Liver (tissue), 3 donors: ENCODE results near the gene DNHD1.
A peak's percentile ranks its signal among the peaks of the same experiment; 100 is the strongest.

ENCODE experiments used
- EGR1 ChIP-seq, 2 donors: IDR thresholded peaks; 2 replicates each; pipeline ENCODE4 v1.6.1; 2016 to 2018; ENCODE audit warnings: antibody characterized with exemption in 2 of 2, low read depth in 2 of 2
- FOXA1 ChIP-seq: IDR thresholded peaks from 2 replicates; pipeline ENCODE4 v1.6.1; 2016; ENCODE audit warnings: antibody characterized with exemption
- GABPA ChIP-seq, 2 donors: IDR thresholded peaks in 1 of 2; conservative IDR thresholded peaks in 1 of 2; 2 replicates each; pipeline ENCODE4 v1.6.1; 2016; ENCODE audit warnings: antibody characterized with exemption in 2 of 2, mild to moderate bottlenecking in 1 of 2, moderate library complexity in 1 of 2
- HNF4G ChIP-seq: IDR thresholded peaks from 2 replicates; pipeline ENCODE4 v1.6.1; 2016; ENCODE audit warnings: antibody characterized with exemption
- JUND ChIP-seq, 2 donors: IDR thresholded peaks; 2 replicates each; pipeline ENCODE4 v1.6.1; 2016; ENCODE audit warnings: antibody characterized with exemption in 2 of 2
- NR2F2 ChIP-seq: IDR thresholded peaks from 2 replicates; pipeline ENCODE4 v1.6.1; 2016; ENCODE audit warnings: antibody characterized with exemption
- RAD21 ChIP-seq, 2 donors: IDR thresholded peaks; 2 replicates each; pipeline ENCODE4 v1.6.1; 2016; ENCODE audit warnings: antibody characterized with exemption in 2 of 2, mild to moderate bottlenecking in 2 of 2
- SP1 ChIP-seq: IDR thresholded peaks from 2 replicates; pipeline ENCODE4 v1.6.1; 2018; ENCODE audit warnings: antibody characterized with exemption, mild to moderate bottlenecking
- TAF1 ChIP-seq: conservative IDR thresholded peaks from 2 replicates; pipeline ENCODE4 v1.6.1; 2016; ENCODE audit warnings: antibody characterized with exemption, mild to moderate bottlenecking
- YY1 ChIP-seq: IDR thresholded peaks from 2 replicates; pipeline ENCODE4 v1.6.1; 2016; ENCODE audit warnings: antibody characterized with exemption, mild to moderate bottlenecking
- TF ChIP-seq, protein P1 (sequence below): fragments of 150-350 bp; IDR thresholded peaks from 2 replicates; pipeline ENCODE4 v1.5.1; 2017; ENCODE audit warnings: improper control_type of control experiment, low read depth, low read length; ENCODE audit not compliant: missing input control
- TF ChIP-seq, protein P2 (sequence below): IDR thresholded peaks from 2 replicates; pipeline ENCODE4 v1.6.1; 2016; ENCODE audit warnings: antibody characterized with exemption
- TF ChIP-seq, protein P3 (sequence below): IDR thresholded peaks from 2 replicates; pipeline ENCODE4 v1.6.1; 2016; ENCODE audit warnings: antibody characterized with exemption, mild to moderate bottlenecking
- TF ChIP-seq, protein P4 (sequence below): IDR thresholded peaks from 2 replicates; pipeline ENCODE4 v1.6.1; 2016; ENCODE audit warnings: antibody characterized with exemption
- donor health status: healthy.
- donor health status: healthy.

DNA sequence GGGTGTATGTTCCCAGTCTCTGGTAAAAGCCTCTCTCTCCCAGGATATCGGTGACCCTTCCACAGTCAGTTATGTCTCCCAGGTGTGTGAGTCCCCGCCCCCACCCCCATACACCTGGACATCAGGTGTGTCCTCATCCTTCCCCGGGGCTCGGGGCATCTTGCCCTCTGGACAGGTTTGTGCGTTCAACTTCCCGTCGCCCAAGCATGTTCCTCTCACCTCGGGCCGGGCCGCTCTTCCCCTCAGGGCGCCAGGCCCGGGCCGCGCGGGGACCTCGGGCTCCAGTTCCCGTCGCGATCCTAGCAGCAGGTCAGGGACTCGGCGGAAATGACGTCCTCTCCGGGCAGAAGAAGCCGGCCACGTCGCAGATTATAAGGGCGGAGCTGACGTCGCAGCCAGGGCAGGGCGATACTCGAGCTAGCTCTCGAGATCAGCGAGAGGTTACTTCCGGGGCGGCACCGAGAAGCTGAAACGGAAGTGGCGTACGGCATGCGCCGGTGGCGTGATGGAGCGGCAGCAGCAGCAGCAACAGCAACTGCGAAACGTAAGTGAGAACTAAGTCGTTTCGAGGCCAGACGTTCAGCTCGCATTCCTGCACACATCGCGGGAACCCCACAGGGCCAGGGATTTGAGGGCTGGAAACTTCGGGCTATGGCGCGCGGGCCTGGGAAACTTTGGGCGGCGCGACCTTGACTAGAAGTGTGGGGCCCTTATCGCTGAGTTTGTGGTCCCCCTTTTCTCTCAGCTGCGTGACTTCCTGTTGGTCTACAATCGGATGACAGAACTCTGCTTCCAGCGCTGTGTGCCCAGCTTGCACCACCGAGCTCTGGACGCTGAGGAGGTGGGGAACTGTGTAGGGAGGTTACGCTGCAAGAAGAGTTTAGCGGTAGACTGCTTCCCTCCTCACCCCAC, 15.8 kb upstream of the DNHD1 start, which contains the start of the genes ARFIP2 and TIMM10B:
- TF ChIP-seq TAF1 (no peak), JUND (IDR thresholded peaks at IDR 0.05) (peak in 1 of 2 donors; percentile 57), YY1 (peak; percentile 74), SP1 (peak; percentile 81), RAD21 (IDR thresholded peaks at IDR 0.05) (no peak), EGR1 (IDR thresholded peaks at IDR 0.05; ENCODE audit: low read depth in 2 of 2) (no peak), FOXA1 (no peak), HNF4G (no peak), NR2F2 (peak; percentile 76), GABPA (IDR thresholded peaks at IDR 0.05 in 1 of 2, conservative IDR thresholded peaks at IDR 0.05 in 1 of 2) (peak; percentile 96 to 100)
- TF ChIP-seq, protein P1, sequence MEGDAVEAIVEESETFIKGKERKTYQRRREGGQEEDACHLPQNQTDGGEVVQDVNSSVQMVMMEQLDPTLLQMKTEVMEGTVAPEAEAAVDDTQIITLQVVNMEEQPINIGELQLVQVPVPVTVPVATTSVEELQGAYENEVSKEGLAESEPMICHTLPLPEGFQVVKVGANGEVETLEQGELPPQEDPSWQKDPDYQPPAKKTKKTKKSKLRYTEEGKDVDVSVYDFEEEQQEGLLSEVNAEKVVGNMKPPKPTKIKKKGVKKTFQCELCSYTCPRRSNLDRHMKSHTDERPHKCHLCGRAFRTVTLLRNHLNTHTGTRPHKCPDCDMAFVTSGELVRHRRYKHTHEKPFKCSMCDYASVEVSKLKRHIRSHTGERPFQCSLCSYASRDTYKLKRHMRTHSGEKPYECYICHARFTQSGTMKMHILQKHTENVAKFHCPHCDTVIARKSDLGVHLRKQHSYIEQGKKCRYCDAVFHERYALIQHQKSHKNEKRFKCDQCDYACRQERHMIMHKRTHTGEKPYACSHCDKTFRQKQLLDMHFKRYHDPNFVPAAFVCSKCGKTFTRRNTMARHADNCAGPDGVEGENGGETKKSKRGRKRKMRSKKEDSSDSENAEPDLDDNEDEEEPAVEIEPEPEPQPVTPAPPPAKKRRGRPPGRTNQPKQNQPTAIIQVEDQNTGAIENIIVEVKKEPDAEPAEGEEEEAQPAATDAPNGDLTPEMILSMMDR = no peak
- TF ChIP-seq, protein P2, sequence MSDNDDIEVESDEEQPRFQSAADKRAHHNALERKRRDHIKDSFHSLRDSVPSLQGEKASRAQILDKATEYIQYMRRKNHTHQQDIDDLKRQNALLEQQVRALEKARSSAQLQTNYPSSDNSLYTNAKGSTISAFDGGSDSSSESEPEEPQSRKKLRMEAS = peak; percentile 71
- TF ChIP-seq, protein P3, sequence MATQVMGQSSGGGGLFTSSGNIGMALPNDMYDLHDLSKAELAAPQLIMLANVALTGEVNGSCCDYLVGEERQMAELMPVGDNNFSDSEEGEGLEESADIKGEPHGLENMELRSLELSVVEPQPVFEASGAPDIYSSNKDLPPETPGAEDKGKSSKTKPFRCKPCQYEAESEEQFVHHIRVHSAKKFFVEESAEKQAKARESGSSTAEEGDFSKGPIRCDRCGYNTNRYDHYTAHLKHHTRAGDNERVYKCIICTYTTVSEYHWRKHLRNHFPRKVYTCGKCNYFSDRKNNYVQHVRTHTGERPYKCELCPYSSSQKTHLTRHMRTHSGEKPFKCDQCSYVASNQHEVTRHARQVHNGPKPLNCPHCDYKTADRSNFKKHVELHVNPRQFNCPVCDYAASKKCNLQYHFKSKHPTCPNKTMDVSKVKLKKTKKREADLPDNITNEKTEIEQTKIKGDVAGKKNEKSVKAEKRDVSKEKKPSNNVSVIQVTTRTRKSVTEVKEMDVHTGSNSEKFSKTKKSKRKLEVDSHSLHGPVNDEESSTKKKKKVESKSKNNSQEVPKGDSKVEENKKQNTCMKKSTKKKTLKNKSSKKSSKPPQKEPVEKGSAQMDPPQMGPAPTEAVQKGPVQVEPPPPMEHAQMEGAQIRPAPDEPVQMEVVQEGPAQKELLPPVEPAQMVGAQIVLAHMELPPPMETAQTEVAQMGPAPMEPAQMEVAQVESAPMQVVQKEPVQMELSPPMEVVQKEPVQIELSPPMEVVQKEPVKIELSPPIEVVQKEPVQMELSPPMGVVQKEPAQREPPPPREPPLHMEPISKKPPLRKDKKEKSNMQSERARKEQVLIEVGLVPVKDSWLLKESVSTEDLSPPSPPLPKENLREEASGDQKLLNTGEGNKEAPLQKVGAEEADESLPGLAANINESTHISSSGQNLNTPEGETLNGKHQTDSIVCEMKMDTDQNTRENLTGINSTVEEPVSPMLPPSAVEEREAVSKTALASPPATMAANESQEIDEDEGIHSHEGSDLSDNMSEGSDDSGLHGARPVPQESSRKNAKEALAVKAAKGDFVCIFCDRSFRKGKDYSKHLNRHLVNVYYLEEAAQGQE = no peak
- TF ChIP-seq, protein P4, sequence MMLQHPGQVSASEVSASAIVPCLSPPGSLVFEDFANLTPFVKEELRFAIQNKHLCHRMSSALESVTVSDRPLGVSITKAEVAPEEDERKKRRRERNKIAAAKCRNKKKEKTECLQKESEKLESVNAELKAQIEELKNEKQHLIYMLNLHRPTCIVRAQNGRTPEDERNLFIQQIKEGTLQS = no peak
